H1 (cell line): ENCODE measurements around the gene CD38.

Source experiments
- CHD2 ChIP-seq: IDR thresholded peaks from 2 replicates; pipeline ENCODE4 v1.6.1; 2012; ENCODE audit warnings: low read length, improper control_type of control experiment
- CTCF ChIP-seq, 3 experiments: IDR thresholded peaks; 1 replicate in 2 of 3; 2 replicates in 1 of 3; pipeline versions ENCODE4 v1.5.1 to v1.6.1; 2011; ENCODE audit warnings: low read length in 3 of 3, mild to moderate bottlenecking in 3 of 3, inconsistent platforms in 2 of 3, low read depth in 1 of 3, moderate library complexity in 1 of 3; ENCODE audit not compliant: insufficient read depth in 1 of 3; ENCODE audit errors: control extremely low read depth in 1 of 3
- EZH2 ChIP-seq: fragments of 200-600 bp; sonication (generic); IDR thresholded peaks from 2 replicates; pipeline ENCODE4 v1.7.1; 2012; ENCODE audit warnings: low read depth, mild to moderate bottlenecking, moderate library complexity, low read length, inconsistent platforms; ENCODE audit not compliant: severe bottlenecking
- SIN3A ChIP-seq, 2 experiments: IDR thresholded peaks in 1 of 2; conservative IDR thresholded peaks in 1 of 2; 2 replicates each; pipeline ENCODE4 v1.6.1; 2011 to 2012; ENCODE audit warnings: low read length in 2 of 2, improper control_type of control experiment in 1 of 2, low read depth in 1 of 2, mild to moderate bottlenecking in 1 of 2
- USF2 ChIP-seq: IDR thresholded peaks from 2 replicates; pipeline ENCODE4 v1.6.1; 2011; ENCODE audit warnings: low read length, improper control_type of control experiment
- TF ChIP-seq, protein P1 (sequence below): IDR thresholded peaks from 2 replicates; pipeline ENCODE4 v1.6.1; 2012; ENCODE audit warnings: inconsistent platforms

DNA sequence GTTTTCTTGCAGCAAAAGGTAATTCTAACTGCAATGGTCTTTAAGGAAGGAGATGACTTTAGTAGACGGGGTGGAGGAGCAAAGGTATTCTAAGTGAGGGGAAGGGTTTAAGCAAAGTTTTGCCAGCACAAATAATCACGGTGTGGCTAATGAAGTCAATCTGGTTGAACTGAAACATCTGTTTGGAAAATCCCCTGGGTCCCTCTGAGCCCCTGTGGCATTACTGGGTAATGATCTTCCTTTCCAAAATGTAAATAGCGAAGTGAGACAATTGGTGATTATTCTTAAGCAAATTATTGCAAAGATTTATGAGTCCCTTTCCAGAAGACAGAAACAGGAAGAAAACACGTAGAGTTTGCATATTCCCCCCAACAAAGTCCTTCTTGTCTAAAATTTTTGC is 113.2 kb downstream of the CD38 start:
- TF ChIP-seq SIN3A (conservative IDR thresholded peaks at IDR 0.05 in 1 of 2, IDR thresholded peaks at IDR 0.05 in 1 of 2; ENCODE audit: low read depth in 1 of 2, low read length in 2 of 2) (no peak), CHD2 (no peak), CTCF (IDR thresholded peaks at IDR 0.05; ENCODE audit: control extremely low read depth in 1 of 3, insufficient read depth in 1 of 3, low read depth in 1 of 3, low read length in 3 of 3) (no peak), EZH2 (no peak), USF2 (no peak)
- TF ChIP-seq, protein P1, sequence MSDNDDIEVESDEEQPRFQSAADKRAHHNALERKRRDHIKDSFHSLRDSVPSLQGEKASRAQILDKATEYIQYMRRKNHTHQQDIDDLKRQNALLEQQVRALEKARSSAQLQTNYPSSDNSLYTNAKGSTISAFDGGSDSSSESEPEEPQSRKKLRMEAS = no peak
